Measurements from ENCODE around the gene CRELD2. TPM values are rescaled to one million over a fixed set of nuclear protein-coding genes. Genes with fewer than 3 reads are reported as not detected.
A peak's percentile ranks its signal among the peaks of the same experiment; 100 is the strongest.

The CRELD2 gene, protein sequence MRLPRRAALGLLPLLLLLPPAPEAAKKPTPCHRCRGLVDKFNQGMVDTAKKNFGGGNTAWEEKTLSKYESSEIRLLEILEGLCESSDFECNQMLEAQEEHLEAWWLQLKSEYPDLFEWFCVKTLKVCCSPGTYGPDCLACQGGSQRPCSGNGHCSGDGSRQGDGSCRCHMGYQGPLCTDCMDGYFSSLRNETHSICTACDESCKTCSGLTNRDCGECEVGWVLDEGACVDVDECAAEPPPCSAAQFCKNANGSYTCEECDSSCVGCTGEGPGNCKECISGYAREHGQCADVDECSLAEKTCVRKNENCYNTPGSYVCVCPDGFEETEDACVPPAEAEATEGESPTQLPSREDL
- polyA plus RNA-seq (ENCODE audit: insufficient read length), result 12.4 TPM

DNA sequence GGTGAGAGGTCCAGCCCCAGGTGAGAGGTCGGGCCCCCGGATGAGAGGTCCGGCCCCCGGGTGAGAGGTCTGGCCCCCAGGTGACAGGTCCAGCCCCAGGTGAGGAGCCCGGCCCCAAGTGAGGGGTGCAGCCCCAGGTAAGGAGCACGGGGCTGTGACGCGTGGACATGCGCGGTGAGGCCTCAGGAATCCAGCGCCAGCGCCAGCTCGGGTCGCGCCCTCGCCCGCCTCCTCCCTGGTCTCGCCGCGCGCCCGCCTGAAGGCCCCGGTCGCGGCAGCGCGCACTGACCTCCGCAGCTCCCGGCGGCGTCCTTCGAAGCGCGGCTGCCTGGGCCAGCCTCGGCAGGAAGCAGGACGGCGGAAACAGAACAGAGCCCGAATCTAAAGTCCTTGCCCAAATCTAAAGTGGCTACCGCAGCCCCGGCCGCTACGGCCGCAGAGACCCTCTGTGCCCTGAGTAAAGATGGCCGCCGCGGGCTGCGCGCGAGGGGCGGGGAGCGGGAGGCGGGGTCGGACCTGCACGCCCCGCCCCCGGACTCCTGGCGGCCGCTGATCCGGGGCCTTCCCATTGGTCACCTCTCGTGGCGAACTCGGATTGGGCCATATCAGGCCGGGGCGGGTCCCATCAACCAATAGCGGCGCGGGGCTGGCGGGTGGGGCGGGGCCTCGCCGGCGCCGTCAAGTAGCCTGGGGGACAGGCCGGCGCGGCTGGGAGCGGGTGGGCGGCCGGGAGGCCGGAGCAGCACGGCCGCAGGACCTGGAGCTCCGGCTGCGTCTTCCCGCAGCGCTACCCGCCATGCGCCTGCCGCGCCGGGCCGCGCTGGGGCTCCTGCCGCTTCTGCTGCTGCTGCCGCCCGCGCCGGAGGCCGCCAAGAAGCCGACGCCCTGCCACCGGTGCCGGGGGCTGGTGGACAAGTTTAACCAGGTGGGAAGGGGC, at the start of gene CRELD2, which contains the start of gene ALG12:
CRELD2 (plus strand) TSS at position 661 of the 937 bp plus-strand sequence; CDS start at position 797, 136 bp downstream.
ALG12 (minus strand) TSS at position 465 of the 937 bp plus-strand sequence. CDS start 4,673 bp downstream, outside the sequence.
- peak; percentile 86 for DNase-seq (ENCODE audit: low read depth)

DNA sequence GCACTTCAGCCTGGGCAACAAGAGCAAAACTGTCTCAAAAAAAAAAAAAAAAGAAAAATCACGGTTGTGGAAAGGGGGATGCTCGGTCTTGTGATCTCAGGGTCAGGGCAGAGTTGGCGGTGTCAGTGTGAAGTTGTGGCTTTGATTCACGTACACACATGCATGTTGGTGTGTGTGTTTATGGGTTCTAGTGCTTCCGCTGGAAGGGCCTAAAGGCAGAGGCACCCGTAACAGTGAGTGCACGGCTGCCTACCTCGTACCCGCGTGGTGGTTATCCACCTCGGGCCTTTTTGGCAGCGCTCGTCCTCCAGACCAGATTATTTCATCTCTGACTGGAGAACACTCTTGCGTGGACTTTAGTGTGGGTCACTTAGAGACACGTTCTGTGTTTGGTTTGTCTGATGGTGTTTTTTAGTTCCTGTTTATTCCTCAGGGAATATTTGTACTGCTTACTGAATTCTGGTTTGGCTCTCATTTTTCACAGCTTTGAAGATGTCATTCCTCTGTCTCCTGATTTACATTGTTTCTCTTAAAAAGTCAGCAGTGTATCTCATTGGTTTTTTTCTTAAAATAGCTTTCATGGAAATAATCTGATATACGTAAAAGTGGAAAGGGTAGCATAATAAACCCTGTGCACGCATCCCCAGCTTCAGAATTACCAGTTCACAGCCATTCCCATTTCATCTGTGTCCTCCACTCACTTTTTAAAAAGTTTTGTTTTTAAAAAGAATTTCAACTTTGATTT, 49.2 kb upstream of the CRELD2 start:
- DNase-seq (ENCODE audit: low read depth), result no peak

DNA sequence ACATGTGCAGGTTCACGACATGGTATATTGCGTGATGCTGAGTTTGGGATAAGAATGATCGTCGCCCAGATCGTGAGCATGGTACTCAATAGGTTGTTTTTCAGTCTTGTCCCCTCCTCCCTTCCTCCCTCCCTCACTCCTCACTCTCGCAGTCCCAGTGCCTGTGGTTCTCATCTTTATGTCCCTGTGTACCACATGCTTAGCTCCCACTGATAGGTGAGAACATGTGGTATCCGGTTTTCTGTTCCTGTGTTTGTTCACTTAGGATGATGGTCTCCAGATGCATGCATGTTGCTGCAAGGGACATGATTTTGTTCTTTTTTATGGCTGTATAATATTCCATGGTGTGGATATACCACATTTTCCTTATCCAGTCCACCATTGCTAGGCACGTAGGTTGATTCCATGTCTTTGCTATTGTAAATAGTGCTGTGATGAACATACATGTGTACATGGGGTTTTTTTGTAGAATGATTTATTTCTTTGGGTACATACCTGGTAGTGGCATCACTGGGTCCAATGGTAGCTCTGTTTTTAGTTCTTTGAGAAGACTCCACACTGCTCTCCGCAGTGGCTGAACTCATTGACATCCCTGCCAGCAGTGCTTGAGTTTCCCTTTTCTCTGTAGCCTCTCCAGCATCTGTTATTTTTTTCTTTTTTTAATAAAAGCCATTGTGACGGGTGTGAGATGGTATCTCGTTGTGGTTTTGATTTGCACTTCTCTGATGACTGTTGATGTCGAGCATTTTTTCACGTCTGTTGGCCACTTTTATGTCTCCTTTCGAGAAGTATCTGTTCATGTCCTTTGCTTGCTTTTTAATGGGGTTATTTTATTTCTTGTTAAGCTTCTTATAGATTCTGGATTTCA, 48.4 kb upstream of the CRELD2 start:
- DNase-seq (ENCODE audit: low read depth), result no peak

DNA sequence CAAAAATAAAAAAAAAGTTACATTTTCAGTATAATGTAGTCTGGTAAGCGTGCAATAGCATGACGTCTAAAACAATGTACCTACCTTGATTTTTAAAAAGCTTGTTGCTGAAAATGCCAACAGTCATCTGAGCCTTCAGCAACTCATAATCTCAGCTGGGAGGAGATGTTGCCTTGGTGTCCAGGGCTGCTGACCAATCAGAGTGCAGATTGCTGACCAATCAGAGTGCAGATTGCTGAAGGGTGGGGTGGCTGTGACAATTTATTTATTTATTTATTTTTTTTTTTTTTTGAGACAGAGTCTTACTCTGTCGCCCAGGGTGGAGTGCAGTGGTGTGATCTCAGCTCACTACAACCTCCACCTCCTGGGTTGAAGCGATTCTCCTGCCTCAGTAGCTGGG, 47.0 kb upstream of the CRELD2 start:
- DNase-seq (ENCODE audit: low read depth), result no peak

DNA sequence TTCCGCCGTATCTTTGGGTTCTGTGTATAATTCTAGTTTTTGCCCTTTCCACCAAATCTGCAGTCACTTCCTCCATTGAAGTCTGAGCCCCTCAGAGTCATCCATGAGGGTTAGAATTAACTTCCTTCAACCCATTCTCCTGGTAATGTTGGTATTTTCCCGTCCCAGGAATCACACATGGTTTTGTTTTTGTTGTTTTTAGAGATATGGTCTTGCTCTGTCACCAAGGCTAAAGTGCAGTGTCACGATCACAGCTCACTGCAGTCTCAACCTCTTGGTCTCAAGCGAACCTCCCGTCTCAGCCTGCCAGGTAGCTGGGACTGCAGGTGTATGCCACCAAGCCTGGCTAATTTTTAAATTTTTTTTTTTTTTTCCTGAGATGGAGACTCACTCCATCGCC, 46.1 kb upstream of the CRELD2 start:
- no peak for DNase-seq (ENCODE audit: low read depth)

DNA sequence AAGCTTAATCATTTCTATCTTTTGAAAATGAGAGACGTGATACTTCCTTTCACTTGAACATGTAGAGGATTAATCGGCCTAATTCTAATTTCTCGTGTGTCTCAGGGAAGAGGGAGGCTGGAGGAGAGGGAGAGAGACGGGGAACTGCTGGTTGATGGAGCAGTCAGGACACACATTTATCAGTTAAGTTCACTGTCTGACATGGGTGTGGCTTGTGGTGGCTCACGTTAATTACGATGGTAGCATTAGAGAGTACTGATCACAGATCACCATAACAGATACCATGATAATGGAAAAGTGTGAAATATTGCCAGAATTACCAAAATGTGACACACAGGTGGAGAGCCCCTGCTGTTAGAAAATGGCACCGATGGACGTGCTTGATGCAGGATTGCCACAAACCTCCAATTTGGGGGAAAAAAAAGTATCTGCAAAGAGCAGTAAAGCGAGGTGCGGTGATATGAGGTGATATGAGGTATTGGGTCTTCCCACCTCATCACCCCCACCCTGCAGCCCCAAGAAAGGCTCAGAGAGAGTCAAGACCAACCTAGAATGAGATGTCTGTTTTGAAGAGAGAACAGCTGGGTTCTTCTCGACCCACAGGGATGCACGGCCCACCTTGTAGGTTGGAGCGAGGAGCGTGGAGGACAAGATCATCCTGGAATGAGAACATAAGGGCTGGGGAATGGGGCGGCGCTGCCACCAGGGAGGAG, 45.0 kb upstream of the CRELD2 start:
- no peak for DNase-seq (ENCODE audit: low read depth)

DNA sequence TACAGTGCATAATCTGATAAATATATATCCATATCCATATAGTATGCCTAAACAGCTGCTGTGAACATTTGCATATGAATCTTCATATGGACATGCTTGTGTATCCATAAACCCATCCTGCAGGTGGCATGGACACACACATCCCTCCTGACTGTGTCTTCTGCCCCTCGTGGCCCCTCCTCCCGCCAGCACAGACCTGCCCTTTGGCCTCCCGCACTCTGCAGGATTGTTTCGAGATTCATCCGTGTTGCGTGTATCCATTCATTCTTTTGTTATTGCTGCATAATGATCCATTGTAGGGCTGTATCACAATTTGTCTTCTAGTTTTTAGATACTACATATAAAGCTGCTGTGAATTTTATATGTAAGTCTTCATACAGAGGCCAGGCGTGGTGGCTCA, 40.8 kb upstream of the CRELD2 start:
- no peak for DNase-seq (ENCODE audit: low read depth)

DNA sequence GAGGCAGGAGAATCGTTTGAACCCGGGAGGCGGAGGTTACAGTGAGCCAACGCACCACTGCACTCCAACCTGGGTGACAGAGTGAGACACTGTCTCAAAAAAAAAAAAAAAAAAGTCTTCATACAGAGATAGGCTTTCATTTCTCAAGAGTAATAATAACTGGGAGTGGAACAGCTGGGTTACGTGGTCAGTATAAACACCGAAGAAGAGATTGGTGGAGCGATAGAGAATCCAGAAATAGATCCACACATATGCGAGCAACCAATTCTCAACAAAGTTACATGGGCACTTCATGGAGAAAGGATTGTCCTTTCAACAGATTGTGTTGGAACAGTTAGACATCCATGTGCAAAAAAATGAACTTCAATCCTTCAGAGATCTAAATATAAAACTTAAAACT, 40.2 kb upstream of the CRELD2 start:
- DNase-seq (ENCODE audit: low read depth), result no peak

DNA sequence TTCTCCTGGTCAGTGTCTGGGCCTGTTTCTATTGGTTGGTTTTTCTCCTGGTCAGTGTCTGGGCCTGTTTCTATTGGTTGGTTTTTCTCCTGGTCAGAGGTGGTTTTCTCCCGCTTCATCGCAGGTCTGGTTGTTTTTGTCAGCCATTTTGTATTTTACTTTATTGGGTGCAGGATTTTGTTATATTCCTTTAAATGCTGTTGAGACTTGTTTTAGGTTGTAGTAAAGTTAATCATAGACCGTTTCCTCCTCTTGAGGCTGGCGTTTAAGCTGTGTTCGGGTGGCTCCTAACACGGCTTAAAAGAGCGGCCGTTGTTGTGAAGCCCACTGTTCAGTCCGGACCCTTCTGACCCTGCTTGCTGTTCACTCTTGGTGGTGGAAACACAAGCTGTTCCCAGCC, 38.6 kb upstream of the CRELD2 start:
- DNase-seq (ENCODE audit: low read depth), result no peak

DNA sequence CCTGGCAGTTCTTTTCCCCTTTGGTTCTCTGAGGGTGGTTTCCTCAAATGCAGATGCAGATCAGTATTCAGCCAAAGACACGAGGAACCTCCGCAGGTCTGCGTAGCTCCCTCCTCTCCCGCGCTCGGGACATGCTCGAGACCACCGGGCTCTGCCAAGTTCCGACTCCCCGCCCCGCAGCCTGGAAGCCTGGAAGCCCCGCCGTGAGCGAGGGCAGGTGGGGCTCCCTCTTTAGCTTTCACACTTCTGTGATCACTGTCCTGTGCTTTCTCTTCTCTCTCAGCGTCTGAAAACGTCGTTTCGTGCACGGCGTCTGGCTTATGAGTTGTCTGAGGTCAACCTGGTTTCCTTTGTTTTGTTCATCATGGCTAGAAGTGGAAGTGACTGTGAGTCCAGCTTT, 38.2 kb upstream of the CRELD2 start:
- DNase-seq (ENCODE audit: low read depth), result no peak

DNA sequence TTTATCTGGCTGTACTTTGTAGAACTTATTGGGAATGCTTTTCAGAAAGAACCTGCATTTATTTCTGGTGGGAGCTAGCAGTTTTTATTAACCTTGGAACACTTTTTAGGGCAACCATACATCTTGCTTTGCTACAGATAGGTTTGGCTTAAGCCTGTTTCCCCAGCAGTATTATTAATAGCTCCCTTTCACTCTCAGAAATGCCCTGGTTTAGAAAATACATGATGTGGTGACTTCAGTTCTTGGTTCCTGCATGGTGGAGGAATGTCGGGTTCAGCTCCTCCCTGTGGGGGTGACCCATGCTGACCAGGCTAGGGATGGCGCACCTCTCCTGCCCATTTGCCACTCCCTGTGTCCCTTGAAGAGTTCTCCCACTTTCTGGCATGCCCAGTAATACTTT, 36.6 kb upstream of the CRELD2 start:
- DNase-seq (ENCODE audit: low read depth), result no peak

DNA sequence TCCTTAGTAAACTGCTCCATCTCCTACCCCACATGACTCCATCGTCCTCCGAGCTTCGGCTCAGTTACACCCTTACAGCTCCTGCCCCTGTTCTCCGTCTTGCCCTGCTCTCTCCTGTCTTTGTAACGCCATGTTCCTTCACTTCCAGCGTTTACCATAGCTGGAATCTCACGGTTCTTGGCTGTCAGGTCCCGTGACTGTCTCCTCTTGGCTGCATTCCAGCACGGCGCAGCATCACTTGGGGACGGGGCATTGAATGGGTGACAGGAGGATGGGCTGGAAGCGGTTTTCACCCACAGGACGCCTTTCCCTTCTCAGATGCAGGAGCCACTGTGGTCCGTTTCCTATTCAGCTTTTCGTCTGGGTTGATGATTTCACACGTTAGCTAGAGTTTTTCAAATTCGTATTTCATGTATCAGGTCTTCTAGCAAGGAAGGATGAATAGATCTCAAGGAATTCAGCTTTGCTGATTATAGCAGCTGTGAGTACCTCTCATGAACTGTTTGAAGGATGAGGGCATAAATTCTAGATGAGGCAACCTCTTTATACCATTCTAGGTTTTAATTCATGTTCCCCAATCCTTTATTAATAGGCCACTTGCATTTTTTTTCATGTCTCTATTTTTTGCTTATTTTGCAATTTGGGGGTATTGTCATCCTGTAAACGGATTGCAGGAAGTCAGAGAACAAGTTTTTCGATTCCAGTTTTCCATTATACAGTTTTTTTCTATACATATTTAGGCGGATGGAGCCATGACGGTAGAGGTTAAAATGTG, 35.7 kb upstream of the CRELD2 start:
- DNase-seq (ENCODE audit: low read depth), result no peak

DNA sequence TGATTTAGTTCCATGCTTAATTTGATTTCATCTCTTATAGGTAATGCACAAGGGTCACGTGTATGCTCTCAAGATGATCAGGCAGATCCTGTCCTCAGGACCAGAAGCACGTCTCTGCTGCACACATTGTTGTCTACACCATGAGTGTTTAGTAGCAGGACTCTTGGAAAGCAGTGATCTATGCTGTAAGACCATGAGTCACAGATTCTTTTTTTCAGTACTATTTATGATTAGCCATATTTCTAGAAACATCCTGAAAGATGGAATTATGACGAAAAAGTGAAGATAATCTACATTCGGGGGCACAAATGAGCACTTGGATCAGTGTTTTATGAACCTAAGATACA, 35.2 kb upstream of the CRELD2 start:
- DNase-seq (ENCODE audit: low read depth), result no peak

DNA sequence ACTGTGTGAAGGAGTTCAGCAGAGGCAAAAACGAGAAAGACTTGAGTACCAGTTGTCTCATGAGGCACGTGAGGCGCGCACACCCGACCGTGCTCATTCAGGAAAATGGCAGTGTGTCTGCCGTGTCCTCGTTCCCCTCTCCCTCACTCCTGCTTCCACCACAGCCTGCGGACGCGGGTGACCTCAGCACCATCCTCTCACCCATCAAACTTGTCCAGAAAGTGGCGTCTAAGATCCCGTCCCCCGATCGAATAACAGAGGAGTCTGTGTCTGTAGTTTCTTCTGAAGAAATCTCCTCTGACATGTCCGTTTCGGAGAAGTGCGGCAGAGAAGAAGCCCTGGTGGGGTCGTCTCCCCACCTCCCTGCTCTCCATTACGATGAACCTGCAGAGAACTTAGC, 34.4 kb upstream of the CRELD2 start:
- DNase-seq (ENCODE audit: low read depth), result no peak

DNA sequence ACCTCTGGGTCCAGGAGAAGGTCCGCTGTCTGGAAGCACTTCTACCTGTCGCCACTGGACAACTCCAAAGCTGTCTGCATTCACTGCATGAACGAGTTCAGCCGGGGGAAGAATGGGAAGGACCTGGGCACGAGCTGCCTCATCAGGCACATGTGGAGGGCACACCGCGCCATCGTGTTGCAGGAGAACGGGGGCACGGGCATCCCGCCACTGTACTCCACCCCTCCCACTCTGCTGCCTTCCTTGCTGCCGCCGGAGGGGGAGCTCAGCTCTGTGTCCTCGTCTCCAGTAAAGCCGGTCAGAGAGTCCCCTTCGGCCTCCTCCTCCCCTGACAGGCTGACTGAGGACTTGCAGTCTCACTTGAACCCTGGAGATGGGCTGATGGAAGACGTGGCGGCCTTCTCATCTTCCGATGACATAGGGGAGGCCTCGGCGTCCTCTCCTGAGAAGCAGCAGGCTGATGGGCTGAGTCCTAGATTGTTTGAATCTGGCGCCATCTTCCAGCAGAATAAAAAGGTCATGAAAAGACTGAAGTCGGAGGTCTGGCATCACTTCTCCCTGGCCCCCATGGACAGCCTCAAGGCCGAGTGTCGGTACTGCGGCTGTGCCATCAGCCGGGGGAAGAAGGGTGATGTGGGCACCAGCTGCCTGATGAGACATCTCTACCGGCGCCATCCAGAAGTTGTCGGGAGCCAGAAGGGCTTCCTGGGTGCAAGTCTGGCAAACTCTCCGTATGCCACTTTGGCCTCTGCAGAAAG, 33.8 kb upstream of the CRELD2 start:
- no peak for DNase-seq (ENCODE audit: low read depth)

DNA sequence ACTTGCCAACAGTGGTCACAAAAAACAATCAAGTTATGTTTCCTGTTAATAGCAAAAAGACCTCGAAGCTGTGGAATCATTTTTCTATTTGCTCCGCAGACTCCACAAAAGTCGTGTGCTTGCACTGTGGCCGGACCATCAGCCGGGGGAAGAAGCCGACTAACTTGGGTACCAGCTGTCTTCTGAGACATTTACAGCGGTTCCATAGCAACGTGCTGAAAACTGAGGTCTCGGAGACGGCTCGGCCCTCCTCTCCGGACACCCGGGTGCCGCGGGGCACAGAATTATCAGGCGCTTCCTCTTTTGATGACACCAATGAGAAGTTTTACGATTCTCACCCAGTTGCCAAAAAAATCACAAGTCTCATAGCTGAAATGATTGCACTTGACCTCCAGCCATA, 33.2 kb upstream of the CRELD2 start:
- no peak for DNase-seq (ENCODE audit: low read depth)

DNA sequence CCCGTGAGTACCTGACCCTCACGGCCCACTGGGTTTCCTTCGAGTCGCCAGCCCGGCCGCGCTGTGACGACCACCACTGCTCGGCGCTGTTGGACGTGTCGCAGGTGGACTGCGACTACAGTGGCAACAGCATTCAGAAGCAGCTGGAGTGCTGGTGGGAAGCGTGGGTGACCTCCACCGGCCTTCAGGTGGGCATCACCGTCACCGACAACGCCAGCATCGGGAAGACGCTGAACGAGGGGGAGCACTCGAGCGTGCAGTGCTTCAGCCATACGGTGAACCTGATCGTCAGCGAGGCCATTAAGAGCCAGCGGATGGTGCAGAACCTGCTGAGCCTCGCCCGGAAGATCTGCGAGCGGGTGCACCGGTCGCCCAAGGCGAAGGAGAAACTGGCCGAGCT, 32.6 kb upstream of the CRELD2 start:
- no peak for DNase-seq (ENCODE audit: low read depth)

DNA sequence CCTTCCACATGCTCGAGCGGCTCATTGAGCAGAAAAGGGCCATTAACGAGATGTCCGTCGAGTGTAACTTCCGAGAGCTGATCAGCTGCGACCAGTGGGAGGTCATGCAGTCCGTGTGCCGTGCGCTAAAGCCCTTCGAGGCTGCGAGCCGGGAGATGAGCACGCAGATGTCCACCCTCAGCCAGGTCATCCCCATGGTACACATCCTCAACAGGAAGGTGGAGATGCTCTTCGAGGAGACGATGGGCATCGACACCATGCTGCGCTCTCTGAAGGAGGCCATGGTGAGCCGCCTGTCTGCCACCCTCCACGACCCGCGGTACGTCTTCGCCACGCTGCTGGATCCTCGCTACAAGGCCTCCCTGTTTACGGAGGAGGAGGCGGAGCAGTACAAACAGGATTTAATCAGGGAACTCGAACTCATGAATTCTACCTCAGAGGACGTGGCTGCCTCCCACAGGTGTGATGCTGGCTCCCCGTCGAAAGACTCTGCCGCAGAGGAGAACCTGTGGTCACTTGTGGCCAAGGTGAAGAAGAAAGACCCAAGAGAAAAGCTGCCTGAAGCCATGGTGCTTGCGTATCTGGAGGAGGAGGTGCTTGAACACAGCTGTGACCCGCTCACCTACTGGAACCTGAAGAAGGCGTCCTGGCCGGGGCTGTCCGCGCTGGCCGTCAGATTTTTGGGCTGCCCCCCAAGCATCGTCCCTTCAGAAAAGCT, 31.9 kb upstream of the CRELD2 start:
- DNase-seq (ENCODE audit: low read depth), result no peak

Measured in forelimb muscle (tissue), 1 donor.